OCI-LY3 (cell line): ENCODE results near the gene DNAJC13.

Experiments
- EZH2phosphoT487 ChIP-seq: fragments of 200-600 bp; shearing (Covaris generic); IDR thresholded peaks from 2 replicates; pipeline ENCODE4 v1.6.1; 2018; ENCODE audit warnings: antibody characterized with exemption, mixed run types, low read depth
- TF ChIP-seq, protein P1 (sequence below): fragments of 200-600, 300-600 bp; sonication (generic); IDR thresholded peaks from 2 replicates; pipeline ENCODE4 v1.5.1; 2014; ENCODE audit warnings: antibody characterized with exemption, low read length, low read depth

- TF ChIP-seq, protein P1, sequence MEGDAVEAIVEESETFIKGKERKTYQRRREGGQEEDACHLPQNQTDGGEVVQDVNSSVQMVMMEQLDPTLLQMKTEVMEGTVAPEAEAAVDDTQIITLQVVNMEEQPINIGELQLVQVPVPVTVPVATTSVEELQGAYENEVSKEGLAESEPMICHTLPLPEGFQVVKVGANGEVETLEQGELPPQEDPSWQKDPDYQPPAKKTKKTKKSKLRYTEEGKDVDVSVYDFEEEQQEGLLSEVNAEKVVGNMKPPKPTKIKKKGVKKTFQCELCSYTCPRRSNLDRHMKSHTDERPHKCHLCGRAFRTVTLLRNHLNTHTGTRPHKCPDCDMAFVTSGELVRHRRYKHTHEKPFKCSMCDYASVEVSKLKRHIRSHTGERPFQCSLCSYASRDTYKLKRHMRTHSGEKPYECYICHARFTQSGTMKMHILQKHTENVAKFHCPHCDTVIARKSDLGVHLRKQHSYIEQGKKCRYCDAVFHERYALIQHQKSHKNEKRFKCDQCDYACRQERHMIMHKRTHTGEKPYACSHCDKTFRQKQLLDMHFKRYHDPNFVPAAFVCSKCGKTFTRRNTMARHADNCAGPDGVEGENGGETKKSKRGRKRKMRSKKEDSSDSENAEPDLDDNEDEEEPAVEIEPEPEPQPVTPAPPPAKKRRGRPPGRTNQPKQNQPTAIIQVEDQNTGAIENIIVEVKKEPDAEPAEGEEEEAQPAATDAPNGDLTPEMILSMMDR: no peak
- no peak for TF ChIP-seq EZH2phosphoT487
Measured at GRCh38 chr3:132405188-132405587, 12.1 kb upstream of the DNAJC13 start.
